ENCODE data around the gene SLC6A6. TPM values are rescaled to one million over a fixed set of nuclear protein-coding genes. Genes with fewer than 3 reads are reported as not detected.
A peak's percentile ranks its signal among the peaks of the same experiment; 100 is the strongest.
"Not testable (repeated sequence)": the region's sequence is repeated elsewhere in the genome, so short reads cannot be mapped to it uniquely, and the experiment has no call there.

SLC6A6 gene
- total RNA-seq, 1 experiment from 2014 or later: 211 TPM

DNA sequence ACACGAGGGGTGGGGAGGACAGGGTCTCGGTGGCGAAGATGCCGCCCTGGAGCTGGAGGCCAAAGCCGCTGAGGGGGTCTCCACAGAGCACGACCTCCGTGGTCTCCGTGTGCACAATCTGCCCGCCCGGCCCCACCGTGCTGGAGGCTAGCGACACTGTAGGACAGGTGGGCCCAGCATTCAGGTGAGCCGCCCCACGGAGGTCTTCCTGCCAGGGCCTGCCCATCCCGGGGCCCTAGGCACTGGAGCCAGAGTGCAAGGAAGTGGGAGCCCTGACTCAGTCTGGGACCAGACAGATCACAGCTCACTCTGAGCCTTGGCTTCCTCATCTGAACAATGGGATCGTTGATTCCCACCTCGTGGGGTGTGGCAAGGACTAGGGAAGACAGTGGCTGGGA lies 111.9 kb downstream of the SLC6A6 start:
- Mint-ChIP-seq H3K9me3 (no peaks in the 10 kb centered on the region), H3K4me1 (peaks cover 6% of the 10 kb centered on the region; the same call in 1 of the 2 replicates), H3K36me3 (no peaks in the 10 kb centered on the region), H3K4me3 (no peak overlapping the region), H3K27me3 (ENCODE audit: low read depth) (no peaks in the 10 kb centered on the region), H3K27ac (no peak overlapping the region)
- POLR2A ChIA-PET: no interaction called here
- CTCF ChIA-PET: interaction anchor here (1.0 to 3.9 kb wide), 2 partner anchors 34 to 94 kb away, joined by 5 to 36 read pairs; no protein-coding TSS in a partner anchor
- TF ChIP-seq ZNF671 (CRISPR knock-in tag; IDR thresholded peaks at IDR 0.05): no peak
- no peak for TF ChIP-seq NFATC4 (CRISPR knock-in tag; IDR thresholded peaks at IDR 0.05)
- TF ChIP-seq IRF1 (CRISPR knock-in tag; IDR thresholded peaks at IDR 0.05): no peak
- no peak for TF ChIP-seq NR1H2 (CRISPR knock-in tag; IDR thresholded peaks at IDR 0.05)
- TF ChIP-seq, protein P1, sequence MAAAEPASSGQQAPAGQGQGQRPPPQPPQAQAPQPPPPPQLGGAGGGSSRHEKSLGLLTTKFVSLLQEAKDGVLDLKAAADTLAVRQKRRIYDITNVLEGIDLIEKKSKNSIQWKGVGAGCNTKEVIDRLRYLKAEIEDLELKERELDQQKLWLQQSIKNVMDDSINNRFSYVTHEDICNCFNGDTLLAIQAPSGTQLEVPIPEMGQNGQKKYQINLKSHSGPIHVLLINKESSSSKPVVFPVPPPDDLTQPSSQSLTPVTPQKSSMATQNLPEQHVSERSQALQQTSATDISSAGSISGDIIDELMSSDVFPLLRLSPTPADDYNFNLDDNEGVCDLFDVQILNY (CRISPR knock-in tag; IDR thresholded peaks at IDR 0.05): no peak
- no peak for TF ChIP-seq TP53 (CRISPR knock-in tag; IDR thresholded peaks at IDR 0.05)
- no peak for TF ChIP-seq MAX (CRISPR knock-in tag; IDR thresholded peaks at IDR 0.05)
- no peak for TF ChIP-seq ETV6 (CRISPR knock-in tag; IDR thresholded peaks at IDR 0.05)
- TF ChIP-seq PREB (CRISPR knock-in tag; IDR thresholded peaks at IDR 0.05; ENCODE audit: borderline replicate concordance): no peak
- TF ChIP-seq CREB1 (CRISPR knock-in tag; IDR thresholded peaks at IDR 0.05): no peak
- TF ChIP-seq ATF3 (CRISPR knock-in tag; conservative IDR thresholded peaks at IDR 0.05): no peak
- TF ChIP-seq SP1 (CRISPR knock-in tag; conservative IDR thresholded peaks at IDR 0.05): no peak
- TF ChIP-seq ZNF121 (CRISPR knock-in tag; IDR thresholded peaks at IDR 0.05): no peak
- TF ChIP-seq TEAD4 (CRISPR knock-in tag; IDR thresholded peaks at IDR 0.05): no peak
- no peak for TF ChIP-seq HMGXB4 (CRISPR knock-in tag; IDR thresholded peaks at IDR 0.05)
- no peak for TF ChIP-seq ZNF138 (CRISPR knock-in tag; conservative IDR thresholded peaks at IDR 0.05)
- ATAC-seq (no peak), DNase-seq (ENCODE audit: low spot score) (no peak)

GRCh38 chr3:14515526-14515925 lies 113.1 kb downstream of the SLC6A6 start:
- H3K9me3 Mint-ChIP-seq; CTCF ChIA-PET; H3K27me3 Mint-ChIP-seq (ENCODE audit: low read depth); H3K36me3 Mint-ChIP-seq; H3K4me3 Mint-ChIP-seq; DNase-seq (ENCODE audit: low spot score); POLR2A ChIA-PET; ATAC-seq; H3K4me1 Mint-ChIP-seq; H3K27ac Mint-ChIP-seq: not testable (repeated sequence)

GRCh38 chr3:14516738-14517345 lies 114.4 kb downstream of the SLC6A6 start:
- H3K27ac Mint-ChIP-seq: no peak overlapping the region
- TF ChIP-seq TP53 (CRISPR knock-in tag; IDR thresholded peaks at IDR 0.05): no peak
- TF ChIP-seq GTF2I (CRISPR knock-in tag; conservative IDR thresholded peaks at IDR 0.05): 0 out of 2 replicates have a peak, but pooled peaks have one; percentile 32
- TF ChIP-seq, protein P2, sequence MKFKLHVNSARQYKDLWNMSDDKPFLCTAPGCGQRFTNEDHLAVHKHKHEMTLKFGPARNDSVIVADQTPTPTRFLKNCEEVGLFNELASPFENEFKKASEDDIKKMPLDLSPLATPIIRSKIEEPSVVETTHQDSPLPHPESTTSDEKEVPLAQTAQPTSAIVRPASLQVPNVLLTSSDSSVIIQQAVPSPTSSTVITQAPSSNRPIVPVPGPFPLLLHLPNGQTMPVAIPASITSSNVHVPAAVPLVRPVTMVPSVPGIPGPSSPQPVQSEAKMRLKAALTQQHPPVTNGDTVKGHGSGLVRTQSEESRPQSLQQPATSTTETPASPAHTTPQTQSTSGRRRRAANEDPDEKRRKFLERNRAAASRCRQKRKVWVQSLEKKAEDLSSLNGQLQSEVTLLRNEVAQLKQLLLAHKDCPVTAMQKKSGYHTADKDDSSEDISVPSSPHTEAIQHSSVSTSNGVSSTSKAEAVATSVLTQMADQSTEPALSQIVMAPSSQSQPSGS (CRISPR knock-in tag; IDR thresholded peaks at IDR 0.05; ENCODE audit: borderline replicate concordance, low read depth): no peak
- TF ChIP-seq ZBTB43 (CRISPR knock-in tag; IDR thresholded peaks at IDR 0.05): no peak
- TF ChIP-seq ATF6 (CRISPR knock-in tag; IDR thresholded peaks at IDR 0.05): no peak

More at GRCh38 chr3:14516738-14517345, 114.4 kb downstream of the SLC6A6 start:
- ChIA-PET POLR2A (no interaction called here), CTCF (interaction anchor here (0.6 to 4.9 kb wide), 5 partner anchors 8 to 313 kb away, joined by 3 to 21 read pairs (median 3); no protein-coding TSS in a partner anchor)
- ATAC-seq (no peak), DNase-seq (ENCODE audit: low spot score) (no peak)
- Mint-ChIP-seq H3K4me3 (no peak overlapping the region), H3K9me3 (no peaks in the 10 kb centered on the region), H3K27me3 (ENCODE audit: low read depth) (no peaks in the 10 kb centered on the region), H3K4me1 (0 out of 2 replicates have a peak, but pooled peaks cover 2% of the 10 kb centered on the region), H3K36me3 (no peaks in the 10 kb centered on the region)
